IPS-15b (cell line): Measurements from ENCODE around the gene PRF1.

Experiments used
- H3K27me3 ChIP-seq: one replicate; pipeline ENCODE4 v1.6.1; 2013; ENCODE audit warnings: low read length; ENCODE audit not compliant: control insufficient read depth, insufficient read depth
- H3K36me3 ChIP-seq: one replicate; pipeline ENCODE4 v1.6.1; 2013; ENCODE audit warnings: low read length; ENCODE audit not compliant: control insufficient read depth, insufficient read depth
- H3K4me1 ChIP-seq: one replicate; pipeline ENCODE4 v1.6.1; 2013; ENCODE audit warnings: mild to moderate bottlenecking, low read length; ENCODE audit not compliant: control insufficient read depth, insufficient read depth
- H3K4me3 ChIP-seq: one replicate; pipeline ENCODE4 v1.5.1; 2013; ENCODE audit warnings: low read depth, low read length
- H3K9ac ChIP-seq: one replicate; pipeline ENCODE4 v1.6.1; 2013; ENCODE audit warnings: low read depth, mild to moderate bottlenecking, low read length
- H3K9me3 ChIP-seq: one replicate; pipeline ENCODE4 v1.6.1; 2013; ENCODE audit warnings: mild to moderate bottlenecking, low read length; ENCODE audit not compliant: control insufficient read depth, insufficient read depth

PRF1 gene

GRCh38 chr10:70549351-70549961 is 53.1 kb downstream of the PRF1 start:
- Histone ChIP-seq H3K36me3 (peaks cover 17% of the 10 kb centered on the region), H3K4me1 (no peaks in the 10 kb centered on the region)

More at GRCh38 chr10:70549351-70549961, 53.1 kb downstream of the PRF1 start:
- no peak overlapping the region for H3K4me3 ChIP-seq
- no peak overlapping the region for H3K9ac ChIP-seq
- H3K9me3 ChIP-seq, result no peaks in the 10 kb centered on the region
- H3K27me3 ChIP-seq, result no peaks in the 10 kb centered on the region
